Small intestine (tissue), 7 donors: ENCODE data around the gene SLC10A7. TPM values are rescaled to one million over a fixed set of nuclear protein-coding genes. Genes with fewer than 3 reads are reported as not detected.

Experiments
- DNase-seq, 2 donors: peaks; one replicate each; pipeline versions ENCODE4 v3.0.0 to v3.0.0-alpha.2; 2013
- FAIRE-seq: peaks from 2 replicates; lab custom pipeline; 2012; peaks lifted over from hg19 to GRCh38; lab: Jason Lieb, UNC
- H3K27ac ChIP-seq, 3 donors: one replicate each; pipeline ENCODE4 v1.5.1; 2013; ENCODE audit warnings: low read length in 2 of 3, mild to moderate bottlenecking in 2 of 3, control low read depth in 1 of 3, inconsistent platforms in 1 of 3, low read depth in 1 of 3, moderate library complexity in 1 of 3
- H3K27me3 ChIP-seq, 3 donors: one replicate each; pipeline ENCODE4 v1.6.1; 2013; ENCODE audit warnings: low read length in 3 of 3, inconsistent platforms in 1 of 3; ENCODE audit not compliant: control insufficient read depth in 3 of 3, insufficient read depth in 3 of 3
- H3K36me3 ChIP-seq, 3 donors: one replicate each; pipeline ENCODE4 v1.6.1; 2013; ENCODE audit warnings: low read length in 3 of 3, inconsistent platforms in 1 of 3, low read depth in 1 of 3, mild to moderate bottlenecking in 1 of 3, moderate library complexity in 1 of 3; ENCODE audit not compliant: control insufficient read depth in 3 of 3, insufficient read depth in 2 of 3
- H3K4me1 ChIP-seq, 3 donors: one replicate each; pipeline ENCODE4 v1.6.1; 2013; ENCODE audit warnings: low read length in 2 of 3, inconsistent platforms in 1 of 3, low read depth in 1 of 3, mild to moderate bottlenecking in 1 of 3, moderate library complexity in 1 of 3; ENCODE audit not compliant: control insufficient read depth in 3 of 3, insufficient read depth in 2 of 3
- H3K4me3 ChIP-seq, 3 donors: one replicate each; pipeline ENCODE4 v1.5.1; 2013; ENCODE audit warnings: low read length in 3 of 3, control low read depth in 1 of 3, inconsistent platforms in 1 of 3, low read depth in 1 of 3, mild to moderate bottlenecking in 1 of 3, moderate library complexity in 1 of 3
- H3K9me3 ChIP-seq, 2 donors: one replicate each; pipeline ENCODE4 v1.6.1; 2013; ENCODE audit warnings: low read depth in 1 of 2, low read length in 1 of 2; ENCODE audit not compliant: control insufficient read depth in 2 of 2, insufficient read depth in 1 of 2
- WGBS, 3 donors: extraction: QIAGEN DNeasy Blood & Tissue Kit; methylation state at CpG; one replicate each; pipeline ENCODE4 v1.1.7; 2013; 5-methylcytosine and 5-hydroxymethylcytosine counted together
- polyA plus RNA-seq, 4 donors: library from polyadenylated mRNA; stranded (reverse) in 3 of 4; unstranded in 1 of 4; fragments of 200-250 nt in 3 of 4; fragments of 120-200 nt in 1 of 4; gene quantifications; one replicate each; pipeline versions ENCODE4 v1.2.1 to v1.2.3, GENCODE V29; 2013
- donor health status: healthy with polysubstance abuse.
- donor health status: control.
- donor health status: control.
- donor health status: Bipolar disorder and iron deficiency.
- donor health status: healthy.

SLC10A7 gene
- polyA plus RNA-seq, 4 donors: 0.81 to 10.4 (median 3.8) TPM

- DNase-seq (no peak), FAIRE-seq (no peak)
- Histone ChIP-seq H3K4me1 (no peaks in the 10 kb centered on the region), H3K27me3 (no peaks in the 10 kb centered on the region), H3K4me3 (no peak overlapping the region), H3K9me3 (no peaks in the 10 kb centered on the region), H3K27ac (no peak overlapping the region), H3K36me3 (peaks cover 0 to 3% (median 0%) of the 10 kb centered on the region in 3 donors)
Observed at GRCh38 chr4:146470604-146471003, 51.1 kb downstream of the SLC10A7 start.

DNA sequence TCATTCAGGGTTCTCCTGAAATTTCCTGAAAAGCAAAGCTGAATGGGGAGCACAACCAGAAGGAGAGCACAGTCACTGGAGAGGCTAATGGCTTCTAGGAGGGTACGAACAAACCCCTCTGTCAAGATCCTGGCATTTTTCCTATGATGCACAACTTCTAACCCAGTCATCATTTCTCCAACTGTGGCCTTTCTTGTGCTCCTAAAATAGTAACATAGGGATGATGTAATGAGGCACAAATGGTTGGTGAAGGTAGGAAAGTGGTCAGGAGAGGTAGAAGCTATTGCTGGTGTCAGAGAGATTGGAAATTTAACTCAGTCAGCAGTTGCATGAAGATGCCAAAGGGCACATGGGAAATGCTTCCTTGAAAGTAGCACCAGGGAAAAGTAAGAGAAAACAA, 52.7 kb downstream of the SLC10A7 start:
- Histone ChIP-seq H3K27me3 (no peaks in the 10 kb centered on the region), H3K9me3 (no peaks in the 10 kb centered on the region), H3K4me1 (no peaks in the 10 kb centered on the region), H3K36me3 (peaks cover 0 to 3% (median 0%) of the 10 kb centered on the region in 3 donors), H3K4me3 (no peak overlapping the region), H3K27ac (no peak overlapping the region)
- FAIRE-seq (no peak), DNase-seq (no peak)
- whole genome bisulfite sequencing, 3 donors: 100% methylated on average over 1 of the region's 1 CpG

- Histone ChIP-seq H3K36me3 (peaks cover 0 to 3% (median 0%) of the 10 kb centered on the region in 3 donors), H3K4me3 (no peak overlapping the region), H3K27me3 (no peaks in the 10 kb centered on the region), H3K4me1 (no peaks in the 10 kb centered on the region), H3K27ac (no peak overlapping the region), H3K9me3 (no peaks in the 10 kb centered on the region)
- DNase-seq (no peak), FAIRE-seq (no peak)
- WGBS, 3 donors: 86 to 95% (median 87%) methylated on average over 1 of the region's 1 CpG
Observed at GRCh38 chr4:146465628-146466027, 56.1 kb downstream of the SLC10A7 start.

GRCh38 chr4:146462251-146462650, 59.5 kb downstream of the SLC10A7 start:
- H3K4me3 ChIP-seq: no peak overlapping the region
- no peaks in the 10 kb centered on the region for H3K27me3 ChIP-seq
- H3K36me3 ChIP-seq: no peaks in the 10 kb centered on the region
- H3K9me3 ChIP-seq: no peaks in the 10 kb centered on the region
- H3K4me1 ChIP-seq: no peaks in the 10 kb centered on the region
- no peak for FAIRE-seq
- no peak overlapping the region for H3K27ac ChIP-seq
- DNase-seq: no peak

DNA sequence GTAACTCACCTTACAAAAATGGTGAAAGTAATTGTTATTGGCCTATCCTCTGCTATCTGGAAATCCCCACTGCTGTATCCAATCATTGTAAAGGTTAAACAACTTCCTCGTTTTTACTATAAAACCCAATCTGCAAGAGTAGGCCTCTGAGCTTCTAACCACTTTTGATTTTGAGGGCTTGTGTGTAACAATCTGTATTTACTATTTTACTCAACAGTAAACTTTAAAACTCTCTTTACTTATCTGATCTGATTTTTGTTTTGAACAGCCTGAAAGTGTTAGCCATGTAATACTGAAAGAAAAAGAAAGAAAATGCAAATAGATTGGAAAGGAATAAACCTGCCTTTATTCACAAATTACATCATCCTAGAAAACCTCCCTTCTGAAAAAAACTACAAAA, 63.1 kb downstream of the SLC10A7 start:
- Histone ChIP-seq H3K27ac (no peak overlapping the region), H3K36me3 (no peaks in the 10 kb centered on the region), H3K27me3 (no peaks in the 10 kb centered on the region), H3K4me1 (no peaks in the 10 kb centered on the region), H3K9me3 (no peaks in the 10 kb centered on the region), H3K4me3 (no peak overlapping the region)
- DNase-seq (no peak), FAIRE-seq (peak; percentile 71)
- WGBS, 3 donors: 40 to 55% (median 46%) methylated on average over 1 of the region's 1 CpG

DNA sequence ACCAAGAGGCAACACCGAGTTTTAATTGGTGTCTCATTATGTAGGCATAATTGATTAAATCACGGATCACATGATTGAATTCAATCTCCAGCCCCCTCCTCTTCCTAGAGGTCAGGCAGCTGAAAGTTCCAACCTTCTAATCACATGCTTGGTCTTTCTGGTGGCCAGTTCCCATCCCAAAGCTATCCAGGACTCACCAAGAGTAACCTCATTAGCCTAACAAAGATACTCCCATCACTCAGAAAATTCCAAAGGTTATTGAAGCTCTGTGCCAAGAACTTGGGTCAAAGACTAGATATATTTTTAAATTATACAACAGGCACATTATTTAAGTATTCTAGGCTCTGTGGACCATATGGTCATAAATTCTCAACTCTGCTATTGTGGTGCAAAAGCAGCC, 65.1 kb downstream of the SLC10A7 start:
- H3K4me3 ChIP-seq: no peak overlapping the region
- H3K9me3 ChIP-seq: peaks cover 0 to 1% of the 10 kb centered on the region in 2 donors
- 87 to 94% (median 91%) methylated on average over 2 of the region's 2 CpGs for WGBS, 3 donors
- FAIRE-seq: no peak
- DNase-seq: no peak
- no peaks in the 10 kb centered on the region for H3K36me3 ChIP-seq
- no peaks in the 10 kb centered on the region for H3K27me3 ChIP-seq
- no peaks in the 10 kb centered on the region for H3K4me1 ChIP-seq
- no peak overlapping the region for H3K27ac ChIP-seq

DNA sequence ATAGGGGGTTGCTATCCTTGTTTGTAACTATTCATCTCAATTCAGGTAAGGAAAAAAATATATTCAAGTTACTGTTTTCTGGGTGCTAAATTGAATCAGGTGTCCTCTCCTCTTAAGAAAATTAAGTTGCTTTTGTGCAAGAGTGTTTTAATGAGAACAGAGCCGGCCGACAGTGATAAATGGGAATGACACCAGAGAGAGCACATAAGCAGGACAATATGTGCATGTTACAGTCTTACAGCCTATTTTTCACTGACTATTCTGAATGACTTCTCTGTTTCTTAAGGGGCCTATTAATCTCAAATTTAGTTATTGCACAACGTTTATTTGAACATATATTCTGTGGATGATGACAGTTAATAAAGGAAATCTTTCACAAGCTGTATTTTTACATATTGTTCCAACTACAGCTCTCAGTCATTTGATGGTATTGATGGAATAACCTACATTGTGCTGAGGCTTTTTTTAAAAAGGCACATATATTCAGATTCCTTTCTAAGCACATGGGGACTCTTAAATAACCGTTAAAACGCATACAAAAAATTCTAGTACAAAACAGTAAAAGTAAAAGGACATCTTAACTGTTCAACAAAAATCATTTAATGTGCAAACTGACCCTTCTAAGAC, 68.4 kb downstream of the SLC10A7 start:
- WGBS, 3 donors: 79 to 90% (median 90%) methylated on average over 5 of the region's 5 CpGs
- H3K4me1 ChIP-seq: no peaks in the 10 kb centered on the region
- FAIRE-seq: no peak
- no peak overlapping the region for H3K27ac ChIP-seq
- H3K4me3 ChIP-seq: no peak overlapping the region
- H3K27me3 ChIP-seq: no peaks in the 10 kb centered on the region
- H3K36me3 ChIP-seq: no peaks in the 10 kb centered on the region
- DNase-seq: no peak
- H3K9me3 ChIP-seq: peaks cover 0 to 2% of the 10 kb centered on the region in 2 donors

DNA sequence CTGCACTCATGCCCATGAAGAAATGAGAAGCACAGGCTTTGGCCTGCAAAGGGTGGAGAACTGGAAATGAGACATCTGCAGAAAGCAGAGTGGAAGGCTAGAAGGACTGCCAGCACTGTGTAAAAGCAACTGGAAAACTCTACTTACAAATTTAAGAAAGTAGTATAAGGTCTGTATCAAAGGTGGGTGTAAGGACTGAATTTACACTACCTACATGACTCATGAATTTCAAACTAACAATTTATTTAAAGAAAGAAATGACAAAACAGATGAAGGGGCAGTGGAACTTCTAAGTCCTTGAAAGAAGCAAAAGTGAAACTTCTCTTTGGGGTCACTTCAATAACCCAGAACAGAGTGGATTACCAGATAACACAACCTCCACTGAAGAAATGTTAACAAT, 71.2 kb downstream of the SLC10A7 start:
- H3K36me3 ChIP-seq: peaks cover 0 to 4% (median 0%) of the 10 kb centered on the region in 3 donors
- no peak overlapping the region for H3K27ac ChIP-seq
- no peak overlapping the region for H3K4me3 ChIP-seq
- no peak for FAIRE-seq
- no peak for DNase-seq
- no peaks in the 10 kb centered on the region for H3K4me1 ChIP-seq
- H3K9me3 ChIP-seq: peaks cover 0 to 9% of the 10 kb centered on the region in 2 donors
- no peaks in the 10 kb centered on the region for H3K27me3 ChIP-seq

DNA sequence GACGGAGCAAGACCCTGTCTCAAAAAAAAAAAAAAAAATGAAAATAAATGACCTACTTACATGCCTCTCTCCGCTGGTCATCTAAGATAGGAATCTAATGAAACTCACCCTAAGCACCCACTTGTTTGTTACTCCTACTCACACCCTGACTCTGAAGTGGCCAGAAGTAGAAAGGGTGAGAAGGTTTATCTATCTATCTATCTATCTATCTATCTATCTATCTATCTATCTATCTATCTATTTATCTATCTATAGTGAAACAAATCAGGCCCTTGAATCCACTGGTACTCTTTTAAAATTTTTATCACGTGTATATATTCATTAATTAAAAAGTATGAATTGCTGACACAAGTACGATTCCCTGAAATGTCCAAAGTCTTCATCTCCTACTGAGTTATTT, 75.2 kb downstream of the SLC10A7 start:
- 92 to 98% (median 96%) methylated on average over 4 of the region's 4 CpGs for WGBS, 3 donors
- no peak for FAIRE-seq

More for the DNA sequence above, 75.2 kb downstream of the SLC10A7 start:
- peaks cover 0 to 10% of the 10 kb centered on the region in 2 donors for H3K9me3 ChIP-seq
- DNase-seq: no peak
- H3K4me1 ChIP-seq: no peaks in the 10 kb centered on the region
- H3K4me3 ChIP-seq: no peak overlapping the region
- H3K27me3 ChIP-seq: no peaks in the 10 kb centered on the region
- H3K27ac ChIP-seq: no peak overlapping the region
- H3K36me3 ChIP-seq: peaks cover 0 to 9% (median 0%) of the 10 kb centered on the region in 3 donors
